SU-DHL-6 (cell line): ENCODE data around the gene PPM1L.

Experiments
- H2AFZ ChIP-seq: fragments of 200-600 bp; sonication (generic); 2 replicates; pipeline ENCODE4 v1.6.1; 2014; ENCODE audit warnings: low read depth, mild to moderate bottlenecking, moderate library complexity, mixed read lengths, antibody characterized with exemption, low read length; ENCODE audit not compliant: severe bottlenecking
- H3F3A ChIP-seq: fragments of 200-600 bp; shearing (Covaris generic); 2 replicates; pipeline ENCODE4 v1.6.0; 2016; ENCODE audit warnings: antibody characterized with exemption, mild to moderate bottlenecking; ENCODE audit not compliant: insufficient read depth
- H3K27ac ChIP-seq: fragments of 200-600 bp; sonication (generic); 2 replicates; pipeline ENCODE4 v1.5.1; 2016; ENCODE audit warnings: low read depth, mild to moderate bottlenecking, low read length, moderate library complexity, mixed read lengths
- H3K27me3 ChIP-seq: fragments of 200-600 bp; sonication (generic), shearing (Covaris generic); 2 replicates; pipeline ENCODE4 v1.6.0; 2014; ENCODE audit warnings: mild to moderate bottlenecking, low read length
- H3K36me3 ChIP-seq: fragments of 200-600 bp; sonication (generic); 2 replicates; pipeline ENCODE4 v1.6.1; 2014; ENCODE audit warnings: mild to moderate bottlenecking, low read length, mixed read lengths
- H3K4me2 ChIP-seq: fragments of 300-600, 200-600 bp; shearing (Covaris generic), sonication (generic); 2 replicates; pipeline ENCODE4 v1.6.0; 2014; ENCODE audit warnings: low read length, low read depth, mild to moderate bottlenecking; ENCODE audit not compliant: poor library complexity, severe bottlenecking
- H3K4me3 ChIP-seq: fragments of 200-600 bp; sonication (generic); 2 replicates; pipeline ENCODE4 v1.5.1; 2014; ENCODE audit warnings: antibody characterized with exemption, low read length, mild to moderate bottlenecking, mixed read lengths; ENCODE audit not compliant: insufficient read depth, poor library complexity, severe bottlenecking
- H3K79me2 ChIP-seq: fragments of 200-600 bp; sonication (generic); 2 replicates; pipeline ENCODE4 v1.6.1; 2014; ENCODE audit warnings: mild to moderate bottlenecking, low read length, moderate library complexity; ENCODE audit not compliant: insufficient read depth
- H3K9ac ChIP-seq: fragments of 200-600 bp; sonication (generic); 2 replicates; pipeline ENCODE4 v1.7.0; 2014; ENCODE audit warnings: mild to moderate bottlenecking, low read length
- H3K9me2 ChIP-seq: fragments of 200-600 bp; sonication (generic); replicated peaks from 2 replicates; pipeline ENCODE4 v1.6.1; 2014; ENCODE audit warnings: low read length; ENCODE audit not compliant: insufficient read depth
- H3K9me3 ChIP-seq: fragments of 200-600 bp; sonication (generic); 2 replicates; pipeline ENCODE4 v1.6.1; 2014; ENCODE audit warnings: low read length, mixed read lengths; ENCODE audit not compliant: insufficient read depth
- H4K20me1 ChIP-seq: fragments of 200-600 bp; sonication (generic); 2 replicates; pipeline ENCODE4 v1.6.1; 2014; ENCODE audit warnings: low read depth, mild to moderate bottlenecking, antibody characterized with exemption, low read length, moderate library complexity, mixed read lengths
- EZH2phosphoT487 ChIP-seq: fragments of 200-600 bp; sonication (generic), shearing (Covaris generic); conservative IDR thresholded peaks from 2 replicates; pipeline ENCODE4 v1.6.1; 2018; ENCODE audit warnings: mild to moderate bottlenecking, antibody characterized with exemption, low read length, moderate library complexity, mixed read lengths
- TF ChIP-seq, protein P1 (sequence below): fragments of 200-600 bp; sonication (generic); IDR thresholded peaks from one replicate; pipeline ENCODE4 v1.5.1; 2017; ENCODE audit warnings: antibody characterized with exemption, mild to moderate bottlenecking, low read length, moderate library complexity; ENCODE audit not compliant: insufficient read depth, poor library complexity, severe bottlenecking

Gene PPM1L

GRCh38 chr3:160852856-160853255 is 96.8 kb downstream of the PPM1L start:
- Histone ChIP-seq H3K27me3 (no peaks in the 10 kb centered on the region), H3K4me3 (no peak overlapping the region), H3F3A (no peaks in the 10 kb centered on the region), H3K79me2 (no peaks in the 10 kb centered on the region), H3K36me3 (no peaks in the 10 kb centered on the region), H3K4me2 (no peak overlapping the region), H2AFZ (no peak overlapping the region), H4K20me1 (no peaks in the 10 kb centered on the region), H3K27ac (no peak overlapping the region), H3K9ac (no peak overlapping the region), H3K9me2 (no peaks in the 10 kb centered on the region), H3K9me3 (no peaks in the 10 kb centered on the region)
- no peak for TF ChIP-seq EZH2phosphoT487
- TF ChIP-seq, protein P1, sequence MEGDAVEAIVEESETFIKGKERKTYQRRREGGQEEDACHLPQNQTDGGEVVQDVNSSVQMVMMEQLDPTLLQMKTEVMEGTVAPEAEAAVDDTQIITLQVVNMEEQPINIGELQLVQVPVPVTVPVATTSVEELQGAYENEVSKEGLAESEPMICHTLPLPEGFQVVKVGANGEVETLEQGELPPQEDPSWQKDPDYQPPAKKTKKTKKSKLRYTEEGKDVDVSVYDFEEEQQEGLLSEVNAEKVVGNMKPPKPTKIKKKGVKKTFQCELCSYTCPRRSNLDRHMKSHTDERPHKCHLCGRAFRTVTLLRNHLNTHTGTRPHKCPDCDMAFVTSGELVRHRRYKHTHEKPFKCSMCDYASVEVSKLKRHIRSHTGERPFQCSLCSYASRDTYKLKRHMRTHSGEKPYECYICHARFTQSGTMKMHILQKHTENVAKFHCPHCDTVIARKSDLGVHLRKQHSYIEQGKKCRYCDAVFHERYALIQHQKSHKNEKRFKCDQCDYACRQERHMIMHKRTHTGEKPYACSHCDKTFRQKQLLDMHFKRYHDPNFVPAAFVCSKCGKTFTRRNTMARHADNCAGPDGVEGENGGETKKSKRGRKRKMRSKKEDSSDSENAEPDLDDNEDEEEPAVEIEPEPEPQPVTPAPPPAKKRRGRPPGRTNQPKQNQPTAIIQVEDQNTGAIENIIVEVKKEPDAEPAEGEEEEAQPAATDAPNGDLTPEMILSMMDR: no peak

GRCh38 chr3:160856450-160856849 is 100.4 kb downstream of the PPM1L start:
- no peak overlapping the region for H3K4me2 ChIP-seq
- H3K9ac ChIP-seq: no peak overlapping the region
- H3K79me2 ChIP-seq: no peaks in the 10 kb centered on the region
- no peaks in the 10 kb centered on the region; the same call in 1 of the 2 replicates for H4K20me1 ChIP-seq
- TF ChIP-seq, protein P1: no peak
- no peak for TF ChIP-seq EZH2phosphoT487
- H3K27ac ChIP-seq: no peak overlapping the region
- H3K4me3 ChIP-seq: no peak overlapping the region
- no peaks in the 10 kb centered on the region for H3F3A ChIP-seq
- H3K27me3 ChIP-seq: no peaks in the 10 kb centered on the region
- H3K36me3 ChIP-seq: no peaks in the 10 kb centered on the region
- no peak overlapping the region for H2AFZ ChIP-seq
- H3K9me3 ChIP-seq: no peaks in the 10 kb centered on the region
- H3K9me2 ChIP-seq: no peaks in the 10 kb centered on the region

DNA sequence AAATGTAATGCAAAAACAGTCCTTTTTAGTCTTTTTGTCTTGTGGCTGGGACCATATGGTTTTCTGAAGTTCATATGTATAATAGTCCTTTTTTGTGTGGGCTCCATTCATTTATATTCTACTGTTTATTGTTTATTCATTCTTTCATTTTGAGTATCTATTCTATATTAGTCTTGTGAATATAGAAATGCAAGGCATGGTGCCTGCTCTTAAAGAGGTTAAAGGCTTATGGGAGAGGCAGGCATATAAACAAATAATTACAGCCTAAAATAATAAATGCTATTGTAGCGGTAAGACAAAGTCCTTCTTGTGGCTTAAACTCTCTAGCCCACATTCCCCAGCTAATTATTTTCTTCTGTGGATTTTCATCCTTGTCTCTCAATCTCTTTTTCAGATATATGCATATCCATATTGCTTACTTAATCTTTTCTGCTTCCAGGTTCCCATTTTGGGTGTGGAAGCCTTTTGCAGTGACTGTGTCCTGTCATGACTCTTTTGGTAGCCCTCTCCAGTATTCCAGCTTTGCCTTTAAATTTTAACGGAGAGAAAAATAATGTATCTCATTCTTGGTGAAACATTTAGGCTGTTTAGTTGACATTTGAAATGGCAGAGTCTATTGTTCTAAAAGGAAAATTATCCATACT is 101.6 kb downstream of the PPM1L start:
- H3K4me2 ChIP-seq: no peak overlapping the region
- H3K9me3 ChIP-seq: no peaks in the 10 kb centered on the region
- no peaks in the 10 kb centered on the region; the same call in 1 of the 2 replicates for H4K20me1 ChIP-seq
- no peak overlapping the region for H3K4me3 ChIP-seq
- no peaks in the 10 kb centered on the region for H3K27me3 ChIP-seq
- H3K9me2 ChIP-seq: no peaks in the 10 kb centered on the region
- TF ChIP-seq EZH2phosphoT487: no peak
- TF ChIP-seq, protein P1: no peak
- H2AFZ ChIP-seq: no peak overlapping the region
- no peaks in the 10 kb centered on the region for H3K36me3 ChIP-seq
- H3K9ac ChIP-seq: no peak overlapping the region
- H3K27ac ChIP-seq: no peak overlapping the region
- H3F3A ChIP-seq: no peaks in the 10 kb centered on the region
- H3K79me2 ChIP-seq: no peaks in the 10 kb centered on the region
